Chondrocyte (in vitro differentiated cells): ENCODE data around the gene EFL1. TPM values are rescaled to one million over a fixed set of nuclear protein-coding genes. Genes with fewer than 3 reads are reported as not detected.
"Not testable (repeated sequence)": the region's sequence is repeated elsewhere in the genome, so short reads cannot be mapped to it uniquely, and the experiment has no call there.

Experiments
- DNase-seq: peaks from one replicate; pipeline ENCODE4 v3.0.0; 2021; ENCODE audit warnings: mixed read lengths, low spot score
- H3K27ac Mint-ChIP-seq: one replicate; pipeline ENCODE4 v1.8.0; 2021; ENCODE audit warnings: mild to moderate bottlenecking, moderate library complexity, mixed read lengths; ENCODE audit not compliant: unreplicated experiment
- H3K27me3 Mint-ChIP-seq: 2 replicates; pipeline ENCODE4 v1.8.0; 2021; ENCODE audit warnings: low read depth, mixed read lengths
- H3K36me3 Mint-ChIP-seq: 2 replicates; pipeline ENCODE4 v1.8.0; 2021; ENCODE audit warnings: low read depth, mixed read lengths
- H3K4me1 Mint-ChIP-seq: 2 replicates; pipeline ENCODE4 v1.8.0; 2021; ENCODE audit warnings: low read depth, mild to moderate bottlenecking, mixed read lengths
- H3K4me3 Mint-ChIP-seq: one replicate; pipeline ENCODE4 v1.8.0; 2021; ENCODE audit warnings: mild to moderate bottlenecking, moderate library complexity, mixed read lengths; ENCODE audit not compliant: unreplicated experiment
- H3K9me3 Mint-ChIP-seq: 2 replicates; pipeline ENCODE4 v1.8.0; 2021; ENCODE audit warnings: low read depth, mixed read lengths
- CTCF ChIP-seq: fragments of 200-600 bp; sonication (generic); IDR thresholded peaks from 2 replicates; pipeline ENCODE4 v1.5.0; 2021; ENCODE audit warnings: antibody characterized with exemption, mild to moderate bottlenecking, moderate library complexity
- total RNA-seq: library from RNA; stranded (reverse); gene quantifications from 3 replicates; pipeline ENCODE4 v1.2.1, GENCODE V29; 2021

Gene EFL1
- total RNA-seq, 1 donor from 2014 or later: 16.6 TPM

- H3K27ac Mint-ChIP-seq, DNase-seq, H3K9me3 Mint-ChIP-seq, H3K27me3 Mint-ChIP-seq, H3K4me1 Mint-ChIP-seq, H3K4me3 Mint-ChIP-seq: not testable (repeated sequence)
- peaks cover 18% of the 10 kb centered on the region for H3K36me3 Mint-ChIP-seq
These were observed 16.6 kb downstream of the EFL1 start for GRCh38 chr15:82245956-82246355.

GRCh38 chr15:82243644-82244043, 18.9 kb downstream of the EFL1 start:
- H3K36me3 Mint-ChIP-seq: peaks cover 31% of the 10 kb centered on the region
- not testable (repeated sequence) for H3K9me3 Mint-ChIP-seq, H3K4me1 Mint-ChIP-seq, DNase-seq, H3K27ac Mint-ChIP-seq, H3K4me3 Mint-ChIP-seq, H3K27me3 Mint-ChIP-seq

- H3K4me3 Mint-ChIP-seq, H3K4me1 Mint-ChIP-seq, DNase-seq, H3K9me3 Mint-ChIP-seq, H3K27me3 Mint-ChIP-seq, H3K27ac Mint-ChIP-seq: not testable (repeated sequence)
- peaks cover 29% of the 10 kb centered on the region for H3K36me3 Mint-ChIP-seq
These were observed 20.6 kb downstream of the EFL1 start for GRCh38 chr15:82241836-82242499.

- Mint-ChIP-seq H3K4me3 (no peak overlapping the region), H3K4me1 (peaks cover 3% of the 10 kb centered on the region), H3K27me3 (no peaks in the 10 kb centered on the region), H3K9me3 (no peaks in the 10 kb centered on the region), H3K27ac (no peak overlapping the region), H3K36me3 (peaks cover 24% of the 10 kb centered on the region)
- TF ChIP-seq CTCF: no peak
- no peak for DNase-seq
These were observed 22.7 kb downstream of the EFL1 start for GRCh38 chr15:82239685-82240391.

- DNase-seq, H3K27me3 Mint-ChIP-seq, H3K4me3 Mint-ChIP-seq, H3K9me3 Mint-ChIP-seq, H3K4me1 Mint-ChIP-seq, H3K27ac Mint-ChIP-seq: not testable (repeated sequence)
- peaks cover 25% of the 10 kb centered on the region for H3K36me3 Mint-ChIP-seq
These were observed 24.5 kb downstream of the EFL1 start for GRCh38 chr15:82237944-82238534.

- no peaks in the 10 kb centered on the region for H3K9me3 Mint-ChIP-seq
- no peak overlapping the region for H3K4me3 Mint-ChIP-seq
- no peak for TF ChIP-seq CTCF
- no peaks in the 10 kb centered on the region for H3K27me3 Mint-ChIP-seq
- H3K4me1 Mint-ChIP-seq: no peaks in the 10 kb centered on the region
- no peak overlapping the region for H3K27ac Mint-ChIP-seq
- H3K36me3 Mint-ChIP-seq: peaks cover 23% of the 10 kb centered on the region
- DNase-seq: no peak
These were observed 30.7 kb downstream of the EFL1 start for GRCh38 chr15:82231842-82232241.

- Mint-ChIP-seq H3K27me3 (no peaks in the 10 kb centered on the region), H3K4me3 (no peak overlapping the region), H3K4me1 (no peaks in the 10 kb centered on the region), H3K27ac (no peak overlapping the region), H3K36me3 (peaks cover 25% of the 10 kb centered on the region), H3K9me3 (no peaks in the 10 kb centered on the region)
- no peak for TF ChIP-seq CTCF
- DNase-seq: no peak
These were observed 31.3 kb downstream of the EFL1 start for GRCh38 chr15:82231233-82231632.
